Measurements from ENCODE around the gene COPS4.

The COPS4 gene

DNA sequence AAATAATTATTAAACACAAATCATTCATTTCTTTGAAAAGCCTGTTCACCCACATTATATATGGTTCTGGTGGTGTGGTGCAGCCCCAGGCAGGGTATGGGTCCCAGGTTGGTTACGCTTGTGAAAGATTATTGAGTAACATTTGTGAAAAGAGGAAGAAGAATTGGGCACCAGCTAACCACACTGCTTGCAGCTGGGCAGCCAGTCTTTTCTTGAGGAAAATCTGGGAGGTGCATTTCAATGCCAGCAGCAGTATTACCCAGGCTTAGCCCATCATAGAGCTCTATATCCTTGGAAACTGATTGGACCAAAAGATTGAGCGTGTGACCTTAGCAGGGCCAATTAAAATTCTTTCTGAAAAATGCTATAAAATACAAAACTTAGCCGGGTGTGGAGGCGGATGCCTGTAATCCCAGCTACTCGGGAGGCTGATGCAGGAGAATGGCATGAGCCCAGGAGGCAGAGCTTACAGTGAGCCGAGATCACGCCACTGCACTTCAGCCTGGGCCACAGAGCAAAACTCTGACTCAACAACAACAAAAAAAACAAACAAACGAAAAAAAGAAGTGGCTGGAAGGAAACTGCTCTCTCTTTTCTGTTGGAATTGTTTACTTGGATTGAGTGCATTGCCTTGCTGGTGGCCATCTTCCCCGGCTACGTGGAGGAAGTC lies 89.3 kb downstream of the COPS4 start:
- peak; percentile 57 for DNase-seq (ENCODE audit: low spot score)
